NCI-H1105 treated with DMSO at 0.1 percent for 48 hours (cell line): ENCODE measurements around the gene TASP1.
A peak's percentile ranks its signal among the peaks of the same experiment; 100 is the strongest.

Experiments used
- DNase-seq: peaks from one replicate; lab custom pipeline; 2025; lab: John Stamatoyannopoulos, UW

Gene TASP1

DNA sequence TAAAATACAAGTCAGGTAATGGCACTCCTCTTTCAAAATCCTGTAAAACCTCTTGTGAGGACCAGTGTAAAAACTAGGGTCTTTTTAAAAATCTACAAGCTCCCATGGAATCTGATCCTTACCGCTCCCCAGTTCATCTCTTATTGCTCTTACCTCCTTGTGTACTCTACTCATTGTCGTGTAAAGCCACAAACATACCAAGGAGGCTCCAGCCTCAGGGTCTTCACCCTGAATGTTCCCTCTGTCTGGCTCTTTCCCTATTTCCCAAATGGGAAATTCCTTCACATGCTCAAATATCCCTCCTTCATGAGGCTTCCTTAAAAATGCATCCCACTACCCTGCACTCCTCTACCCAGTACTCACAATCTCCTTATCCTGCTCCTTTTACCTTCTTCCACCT, 67.1 kb downstream of the TASP1 start:
- no peak for DNase-seq

DNA sequence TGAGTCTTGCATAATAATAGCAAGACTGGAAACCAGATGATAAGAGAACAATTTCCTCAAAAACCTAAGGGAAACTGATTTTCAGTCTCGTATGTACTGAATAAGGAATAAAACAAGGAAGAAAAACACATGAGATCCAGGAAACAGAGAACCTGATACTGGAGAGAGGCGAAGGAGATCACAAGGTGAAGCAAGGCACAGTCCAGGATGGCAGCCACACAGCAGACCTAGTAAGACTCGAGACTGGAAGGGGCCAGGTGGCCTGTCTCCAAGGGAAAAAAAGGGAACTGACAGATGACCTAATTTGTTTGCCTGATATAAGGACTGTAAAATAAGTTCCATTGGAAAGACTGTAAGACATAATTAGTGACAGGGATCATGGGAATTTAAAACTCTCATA, 71.1 kb downstream of the TASP1 start:
- no peak for DNase-seq

DNA sequence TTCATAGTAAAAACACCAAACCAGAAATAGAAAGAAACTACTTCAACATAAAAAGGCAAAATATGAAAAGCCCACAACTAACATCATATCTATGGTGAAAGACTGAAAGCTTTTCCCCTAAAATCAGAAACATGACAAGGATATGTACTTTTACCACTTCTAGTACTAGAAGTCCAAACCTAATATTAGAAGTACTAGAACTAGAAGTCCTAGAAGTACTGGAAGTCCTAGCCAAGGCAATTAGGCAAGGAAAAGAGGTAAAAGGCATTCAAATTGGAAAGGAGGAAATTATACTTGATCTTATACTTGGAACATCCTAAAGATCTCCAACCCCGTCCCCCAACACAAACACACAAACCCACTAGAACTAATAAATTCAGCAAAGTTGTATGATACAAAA, 74.9 kb downstream of the TASP1 start:
- no peak for DNase-seq

DNA sequence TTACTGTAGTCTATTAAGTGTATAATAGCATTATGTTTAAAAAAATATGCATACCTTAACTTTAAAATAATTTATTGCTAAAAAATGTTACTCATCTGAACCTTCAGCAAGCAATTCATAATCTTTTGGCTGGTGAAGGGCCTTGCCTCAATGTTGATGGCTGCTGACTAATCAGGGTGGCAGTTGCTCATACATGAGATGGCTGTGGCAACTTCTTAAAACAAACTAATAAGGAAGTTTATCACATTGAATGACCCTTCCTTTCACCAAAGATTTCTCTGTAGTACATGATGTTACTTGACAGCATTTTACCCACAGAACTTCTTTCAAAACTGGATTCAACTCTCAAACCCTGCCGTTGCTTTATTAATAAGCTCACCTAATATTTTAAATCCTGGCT, 84.0 kb downstream of the TASP1 start:
- DNase-seq, result no peak

- DNase-seq, result no peak
Observed at GRCh38 chr20:13554076-13554475, 84.7 kb downstream of the TASP1 start.

GRCh38 chr20:13552061-13552460, 86.7 kb downstream of the TASP1 start:
- no peak for DNase-seq

DNA sequence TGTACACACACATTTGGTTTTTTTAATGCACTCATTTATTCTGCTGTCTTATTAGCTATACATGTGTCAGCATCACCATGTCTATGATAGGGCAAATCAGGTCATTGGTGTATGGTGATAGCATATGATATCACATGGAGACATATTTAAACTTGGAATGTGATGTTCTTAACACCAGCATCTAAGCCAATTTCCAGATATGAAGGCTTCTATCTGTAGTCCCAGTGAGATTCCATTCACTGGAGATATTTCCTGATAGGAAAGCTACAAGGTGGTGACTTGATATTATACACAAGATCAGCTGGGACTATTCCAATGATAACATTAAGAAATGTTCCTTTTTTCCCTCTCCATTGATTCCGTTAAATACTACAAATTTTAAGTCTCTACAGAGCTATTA, 89.3 kb downstream of the TASP1 start:
- no peak for DNase-seq

DNA sequence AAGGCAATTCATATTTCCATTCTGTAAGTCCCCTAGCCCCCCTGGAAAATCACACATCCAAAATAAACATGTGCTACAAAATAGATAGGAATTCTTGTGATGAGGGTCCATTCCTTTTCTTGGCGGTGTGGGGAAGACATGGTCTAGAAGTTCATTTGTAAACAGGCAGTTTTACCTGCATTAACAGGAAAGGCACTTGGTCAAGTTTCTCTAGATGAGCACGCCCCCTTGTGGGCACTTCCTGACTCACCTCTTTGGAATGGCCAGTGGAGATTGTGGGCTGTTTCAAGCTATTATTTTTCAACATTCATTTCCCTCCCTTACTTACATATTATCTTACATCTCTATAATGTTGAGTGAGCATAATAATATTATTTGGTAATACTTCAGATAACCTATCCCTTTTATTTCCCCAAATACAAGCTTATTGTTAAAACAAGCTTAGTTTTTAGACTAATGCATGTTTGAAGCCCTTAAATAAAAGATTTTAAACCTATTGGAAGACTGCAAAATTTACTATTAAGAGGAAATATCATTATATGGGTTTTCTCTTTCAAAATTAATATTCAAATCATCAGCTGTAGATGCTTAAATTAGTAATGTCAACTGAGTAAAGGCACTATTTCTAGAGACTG, 92.1 kb downstream of the TASP1 start:
- DNase-seq, result peak; percentile 71

DNA sequence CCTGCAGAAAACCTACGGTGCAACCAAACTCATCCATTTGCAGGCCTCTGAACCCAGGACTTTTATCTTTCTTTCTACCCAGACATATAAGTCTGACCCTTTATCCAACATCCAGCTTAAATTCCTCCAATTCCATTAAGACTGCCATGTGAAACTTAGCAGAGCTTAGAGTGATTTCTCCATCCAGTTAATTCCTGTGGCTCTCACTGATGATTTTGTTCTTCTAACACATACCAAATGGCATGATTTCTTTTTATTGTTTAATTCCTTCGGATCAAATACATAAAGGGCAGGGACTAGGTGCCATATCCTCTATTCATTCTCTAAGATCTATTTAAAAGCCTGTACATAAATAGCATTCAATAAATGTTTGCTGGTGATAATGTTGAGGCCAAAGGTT, 92.9 kb downstream of the TASP1 start:
- DNase-seq, result no peak

DNA sequence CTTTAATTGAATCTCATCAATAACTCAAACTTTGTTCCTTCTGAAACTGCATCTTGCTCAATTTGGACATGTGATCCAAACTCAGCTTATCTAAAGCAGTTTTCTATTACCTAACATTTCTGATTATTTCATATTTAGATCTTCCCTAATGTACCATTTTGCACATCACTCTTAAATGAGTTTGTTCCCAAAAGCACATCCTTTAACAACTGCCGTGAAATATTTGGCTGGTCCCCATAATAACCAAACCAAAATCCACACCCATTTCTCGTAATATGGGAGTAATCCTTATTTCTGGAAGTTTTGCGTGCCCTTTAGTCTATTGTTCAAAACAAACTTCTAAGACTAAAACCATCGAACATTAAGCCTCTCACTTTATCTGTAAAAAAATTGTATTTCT, 94.9 kb downstream of the TASP1 start:
- DNase-seq, result no peak

DNA sequence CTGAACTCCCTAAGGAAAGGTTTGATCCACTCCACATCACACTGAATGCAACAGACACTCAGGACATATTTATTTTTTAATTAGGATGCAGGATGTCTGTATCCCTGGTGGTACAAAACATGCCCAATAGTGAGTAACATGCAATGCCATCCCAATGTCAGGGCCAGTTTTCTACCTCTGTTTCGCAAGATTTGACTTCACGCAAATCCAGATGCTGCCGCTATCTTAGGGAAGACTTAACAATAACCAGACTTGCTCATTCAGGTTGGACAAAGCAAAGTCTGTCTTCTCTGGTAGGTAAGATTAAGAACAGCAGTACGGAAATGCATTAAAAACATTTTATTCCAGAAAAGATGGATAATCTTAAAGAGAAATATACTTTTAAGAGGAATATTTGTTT, 103.1 kb downstream of the TASP1 start:
- DNase-seq, result no peak

- DNase-seq, result no peak
Observed at GRCh38 chr20:13533946-13534345, 104.8 kb downstream of the TASP1 start.

DNA sequence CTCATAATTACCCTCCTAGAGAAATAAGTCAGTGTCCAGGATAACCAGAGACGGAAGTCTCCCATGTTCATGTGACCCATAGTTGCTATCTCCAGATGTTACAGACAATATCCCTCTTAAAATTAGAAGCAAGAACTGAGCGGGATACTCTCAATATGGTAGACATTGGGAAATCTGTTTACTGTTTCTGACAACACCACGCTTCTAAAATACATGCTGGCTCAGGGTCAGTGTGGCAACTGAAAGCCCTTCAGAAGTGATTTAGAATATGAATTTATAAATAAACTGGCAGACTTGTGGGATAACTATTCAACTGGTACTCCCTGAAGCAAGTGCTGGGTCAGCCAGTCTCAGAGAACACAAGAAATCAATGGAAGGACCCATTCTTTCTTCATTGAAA, 108.6 kb downstream of the TASP1 start:
- DNase-seq, result no peak

- DNase-seq, result no peak
Observed at GRCh38 chr20:13526551-13526950, 112.2 kb downstream of the TASP1 start.

DNA sequence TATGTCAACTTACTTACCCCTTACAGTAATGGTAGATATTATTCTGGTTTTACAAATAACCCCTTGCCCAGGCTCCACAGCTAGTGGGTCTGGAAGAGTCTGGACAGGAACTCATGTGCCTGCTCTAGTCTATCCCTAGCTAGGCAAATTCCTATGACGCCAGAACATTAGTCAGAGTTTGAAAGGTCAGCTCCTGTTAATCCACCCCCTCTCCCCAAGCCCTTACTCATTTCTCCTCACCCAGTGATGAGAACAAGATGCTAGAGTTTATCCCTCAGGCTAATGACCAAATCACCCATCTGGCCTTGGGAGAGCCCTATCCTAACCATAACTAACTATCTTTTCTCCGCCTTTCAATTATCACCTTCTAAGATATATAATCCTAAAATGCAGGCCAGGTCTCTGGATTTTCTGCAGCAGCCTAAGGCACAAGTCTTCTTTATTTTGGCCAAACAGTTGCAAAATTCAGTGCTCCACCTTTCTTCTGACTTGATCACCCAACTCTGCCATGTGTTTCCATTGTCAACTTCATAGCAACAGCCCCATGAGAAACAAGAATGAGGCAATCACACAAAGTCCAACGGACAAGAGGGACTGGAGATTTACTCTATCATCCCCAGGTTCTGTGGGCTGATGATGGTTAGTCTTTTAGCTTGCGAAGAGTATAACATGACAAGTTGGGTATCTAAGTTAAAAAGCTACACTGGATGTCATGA, 113.3 kb downstream of the TASP1 start:
- no peak for DNase-seq

- no peak for DNase-seq
Observed at GRCh38 chr20:13524339-13524738, 114.4 kb downstream of the TASP1 start.

GRCh38 chr20:13517831-13518230, 120.9 kb downstream of the TASP1 start:
- no peak for DNase-seq

DNA sequence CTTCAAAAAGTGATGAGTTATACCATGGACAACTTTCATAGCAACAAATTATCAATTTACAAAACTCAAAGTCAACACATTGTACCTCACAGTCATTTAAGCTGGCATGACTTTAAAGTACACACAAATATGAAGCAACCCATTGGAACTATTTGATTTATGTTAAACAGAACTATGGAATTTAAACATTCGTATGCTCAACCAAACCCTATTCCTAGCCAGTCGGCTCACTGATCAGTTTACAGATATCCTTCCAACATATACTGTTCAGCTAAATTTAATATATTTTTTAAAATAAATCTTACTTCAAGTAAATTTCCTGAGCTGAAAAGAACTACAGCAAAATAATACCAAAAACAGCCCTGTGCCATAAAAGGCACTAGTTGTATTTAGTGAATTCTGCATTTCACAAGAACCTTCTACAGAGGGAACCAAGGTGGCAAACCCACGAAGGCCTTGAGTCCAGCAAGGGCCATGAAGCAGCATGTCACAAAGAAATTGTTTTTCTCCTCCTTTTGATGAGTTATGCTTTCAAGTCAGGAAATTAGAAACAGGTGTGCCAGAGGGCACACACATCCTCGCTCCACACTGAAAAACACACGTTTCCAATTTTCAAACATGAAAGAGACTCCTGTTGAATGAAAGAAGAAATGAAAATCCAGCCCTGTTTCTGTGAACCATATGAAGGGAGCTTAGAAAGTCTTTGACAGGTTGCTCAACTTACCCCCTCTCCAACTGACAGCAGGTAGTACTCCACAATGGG, 122.8 kb downstream of the TASP1 start:
- DNase-seq, result no peak

GRCh38 chr20:13515291-13515690, 123.4 kb downstream of the TASP1 start:
- no peak for DNase-seq

DNA sequence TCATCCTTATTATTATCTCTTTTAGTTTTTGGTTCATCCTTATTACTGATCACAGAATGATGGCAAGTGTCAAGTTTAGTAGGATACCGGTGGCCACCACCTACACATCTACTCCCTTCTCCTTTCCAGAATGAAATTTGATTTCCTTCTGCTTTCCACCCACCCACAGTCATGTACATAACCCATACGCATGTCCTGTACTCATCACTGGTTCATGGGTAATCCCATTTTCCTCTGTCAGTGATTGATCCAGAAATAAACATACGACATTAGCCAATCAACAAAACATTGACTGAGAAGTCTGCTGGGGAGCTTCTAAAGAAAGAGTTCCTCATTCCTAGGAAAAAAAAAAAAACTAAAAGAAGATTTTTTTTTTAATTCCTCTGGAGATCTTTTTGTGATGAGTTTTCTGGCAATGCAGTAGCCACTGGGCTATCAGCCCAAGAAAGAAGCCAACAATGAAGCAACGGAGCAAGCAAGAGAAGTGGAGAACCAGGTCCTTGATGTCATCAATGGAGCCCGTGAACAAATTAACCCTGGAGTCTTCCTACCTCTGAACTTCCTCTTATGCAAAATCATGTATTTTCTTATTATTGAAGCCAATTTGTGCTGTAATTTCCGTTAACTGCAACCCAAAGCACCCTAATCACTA, 127.8 kb downstream of the TASP1 start:
- no peak for DNase-seq

DNA sequence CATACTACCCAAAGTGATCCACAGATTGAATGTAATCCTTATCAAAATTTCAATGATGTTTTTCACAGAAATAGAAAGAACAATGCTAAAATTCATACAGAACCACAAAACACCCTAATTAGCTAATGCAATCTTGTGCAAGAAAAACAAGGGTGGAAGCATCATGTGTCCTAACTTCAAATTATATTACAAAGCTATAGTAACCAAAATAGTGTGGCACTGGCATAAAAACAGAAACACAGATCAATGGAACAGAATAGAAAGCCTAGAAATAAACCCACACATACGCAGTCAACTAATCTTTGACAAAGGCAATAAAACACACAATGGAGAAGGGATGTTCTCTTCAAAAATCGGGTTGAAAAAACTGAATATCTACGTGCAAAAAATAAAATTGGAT, 131.1 kb downstream of the TASP1 start:
- no peak for DNase-seq

- no peak for DNase-seq
Observed at GRCh38 chr20:13501500-13501899, 137.2 kb downstream of the TASP1 start.

- DNase-seq, result no peak
Observed at GRCh38 chr20:13494019-13494418, 144.7 kb downstream of the TASP1 start.
